ENCODE results near the gene HS3ST3A1.

- TF ChIP-seq EZH2 (IDR thresholded peaks at IDR 0.05; ENCODE audit: insufficient read depth, poor library complexity, severe bottlenecking): no peak
- no peak for TF ChIP-seq EZH2phosphoT487 (IDR thresholded peaks at IDR 0.05; ENCODE audit: insufficient read depth, low read depth)
Measured at GRCh38 chr17:13626703-13627102, 25.0 kb upstream of the HS3ST3A1 start.

Measured in GM23248 (cell line).